ENCODE data around the gene OR5B21. TPM values are rescaled to one million over a fixed set of nuclear protein-coding genes. Genes with fewer than 3 reads are reported as not detected.

Gene OR5B21
- total RNA-seq, 2 donors from 2014 or later: 0.32 to 0.50 TPM

- Mint-ChIP-seq H3K4me1 (no peaks in the 10 kb centered on the region), H3K27ac (no peak overlapping the region), H3K4me3 (no peak overlapping the region), H3K27me3 (no peaks in the 10 kb centered on the region), H3K36me3 (ENCODE audit: low read depth) (no peaks in the 10 kb centered on the region)
- ATAC-seq (no peak), DNase-seq (no peak)
- H3K9me3 ChIP-seq (ENCODE audit: control insufficient read depth, low read length, poor library complexity, severe bottlenecking): peaks cover 3% of the 10 kb centered on the region
These were observed 36.0 kb downstream of the OR5B21 start for GRCh38 chr11:58471892-58472291.

GRCh38 chr11:58466293-58466692 is 41.6 kb downstream of the OR5B21 start:
- no peak overlapping the region for H3K27ac Mint-ChIP-seq
- no peak for DNase-seq
- no peaks in the 10 kb centered on the region for H3K9me3 ChIP-seq (ENCODE audit: control insufficient read depth, low read length, poor library complexity, severe bottlenecking)
- no peaks in the 10 kb centered on the region for H3K4me1 Mint-ChIP-seq
- H3K36me3 Mint-ChIP-seq (ENCODE audit: low read depth): no peaks in the 10 kb centered on the region
- peaks cover 6% of the 10 kb centered on the region for H3K27me3 Mint-ChIP-seq
- no peak overlapping the region for H3K4me3 Mint-ChIP-seq
- ATAC-seq: no peak

- H3K4me1 Mint-ChIP-seq: no peaks in the 10 kb centered on the region
- H3K27ac Mint-ChIP-seq: no peak overlapping the region
- no peak overlapping the region for H3K4me3 Mint-ChIP-seq
- ATAC-seq: no peak
- no peaks in the 10 kb centered on the region for H3K9me3 ChIP-seq (ENCODE audit: control insufficient read depth, low read length, poor library complexity, severe bottlenecking)
- no peak for DNase-seq
- peaks cover 6% of the 10 kb centered on the region for H3K27me3 Mint-ChIP-seq
- H3K36me3 Mint-ChIP-seq (ENCODE audit: low read depth): no peaks in the 10 kb centered on the region
These were observed 42.2 kb downstream of the OR5B21 start for GRCh38 chr11:58465690-58466089.

Other genes with a start within 250 kb of the OR5B21 start
- not detected for gene OR10W1, start 239.8 kb downstream of the OR5B21 start, total RNA-seq
- not detected for gene OR5B17, start 149.0 kb downstream of the OR5B21 start, total RNA-seq
- not detected for gene OR5B3, start 101.2 kb downstream of the OR5B21 start, total RNA-seq
- not detected for gene OR5B2, start 80.0 kb downstream of the OR5B21 start, total RNA-seq
- under 1 TPM in 1 of 2 donors, not detected in 1; 0.30 TPM for gene OR5B12, start 65.9 kb downstream of the OR5B21 start, total RNA-seq
- 10 to 100 TPM; 92.8 to 99.8 TPM for gene LPXN, start 67.8 kb upstream of the OR5B21 start, total RNA-seq
- gene ZFP91, start 71.0 kb upstream of the OR5B21 start, total RNA-seq: 10 to 100 TPM; 36.1 to 43.2 TPM
- gene CNTF, start 114.6 kb upstream of the OR5B21 start, total RNA-seq: 1 to 10 TPM; 3.8 to 4.3 TPM
- gene GLYAT, start 223.8 kb upstream of the OR5B21 start, total RNA-seq: not detected